WTC11 (cell line): ENCODE measurements around the gene IRF8.

Experiments used
- CREM ChIP-seq: sonication (generic); formaldehyde crosslinking; IDR thresholded peaks from 2 replicates; pipeline ENCODE4 v1.8.1; 2022; ENCODE audit warnings: mild to moderate bottlenecking, missing genetic modification reagents, moderate library complexity
- CTCF ChIP-seq: fragments of 200-600 bp; IDR thresholded peaks from 2 replicates; pipeline ENCODE4 v1.8.0; 2022; ENCODE audit warnings: antibody characterized with exemption
- ELF4 ChIP-seq: sonication (generic); formaldehyde crosslinking; IDR thresholded peaks from 2 replicates; pipeline ENCODE4 v1.8.1; 2022; ENCODE audit warnings: low read depth, mild to moderate bottlenecking, moderate library complexity, missing genetic modification reagents
- FOXP4 ChIP-seq: sonication (generic); formaldehyde crosslinking; IDR thresholded peaks from 2 replicates; pipeline ENCODE4 v1.8.0; 2022; ENCODE audit warnings: mild to moderate bottlenecking, missing genetic modification reagents
- MYBL2 ChIP-seq: sonication (generic); formaldehyde crosslinking; IDR thresholded peaks from 2 replicates; pipeline ENCODE4 v1.8.1; 2023; ENCODE audit warnings: mild to moderate bottlenecking, moderate library complexity, missing genetic modification reagents
- NR2C2 ChIP-seq: sonication (generic); formaldehyde crosslinking; IDR thresholded peaks from 2 replicates; pipeline ENCODE4 v1.8.0; 2022; ENCODE audit warnings: mild to moderate bottlenecking, missing genetic modification reagents
- PRDM15 ChIP-seq: sonication (generic); formaldehyde crosslinking; IDR thresholded peaks from 2 replicates; pipeline ENCODE4 v1.8.0; 2022; ENCODE audit warnings: missing genetic modification reagents
- SP1 ChIP-seq: sonication (generic); formaldehyde crosslinking; conservative IDR thresholded peaks from 2 replicates; pipeline ENCODE4 v1.8.1; 2022; ENCODE audit warnings: missing genetic modification reagents
- TCF7 ChIP-seq: sonication (generic); formaldehyde crosslinking; IDR thresholded peaks from 2 replicates; pipeline ENCODE4 v1.8.0; 2022; ENCODE audit warnings: mild to moderate bottlenecking, low read depth, missing genetic modification reagents, moderate library complexity
- USF1 ChIP-seq: sonication (generic); formaldehyde crosslinking; IDR thresholded peaks from 2 replicates; pipeline ENCODE4 v1.8.0; 2022; ENCODE audit warnings: mild to moderate bottlenecking, missing genetic modification reagents
- ZBTB21 ChIP-seq: sonication (generic); formaldehyde crosslinking; IDR thresholded peaks from 2 replicates; pipeline ENCODE4 v1.8.1; 2023; ENCODE audit warnings: mild to moderate bottlenecking, missing genetic modification reagents, borderline replicate concordance
- ZNF263 ChIP-seq: sonication (generic); formaldehyde crosslinking; IDR thresholded peaks from 2 replicates; pipeline ENCODE4 v1.8.1; 2022; ENCODE audit warnings: low read depth, mild to moderate bottlenecking, moderate library complexity, missing genetic modification reagents
- ZNF425 ChIP-seq: fragments of 250-450 bp; sonication (Bioruptor Pico); conservative IDR thresholded peaks from 2 replicates; pipeline ENCODE4 v1.9.0; 2021; ENCODE audit warnings: mild to moderate bottlenecking

- TF ChIP-seq CTCF (no peak), ZNF263 (no peak), TCF7 (CRISPR knock-in tag) (no peak), NR2C2 (no peak), ZNF425 (CRISPR knock-in tag) (no peak), ELF4 (no peak), ZBTB21 (no peak), FOXP4 (CRISPR knock-in tag) (no peak), MYBL2 (CRISPR knock-in tag) (no peak), SP1 (CRISPR knock-in tag) (no peak), PRDM15 (no peak), USF1 (CRISPR knock-in tag) (no peak), CREM (CRISPR knock-in tag) (no peak)
Observed at GRCh38 chr16:85935974-85936760, 37.2 kb downstream of the IRF8 start.
